Breast epithelium (tissue), 4 donors: ENCODE measurements around the gene STON2. TPM values are rescaled to one million over a fixed set of nuclear protein-coding genes. Genes with fewer than 3 reads are reported as not detected.

Experiments
- DNase-seq, 2 donors: peaks; one replicate each; pipeline ENCODE4 v3.0.0-alpha.2; 2019; ENCODE audit warnings: low spot score in 2 of 2
- H3K27ac ChIP-seq, 2 donors: fragments of 200-600 bp; sonication (generic) in 1 of 2; one replicate each; pipeline ENCODE4 v1.5.1; 2016 to 2019; ENCODE audit warnings: mild to moderate bottlenecking in 1 of 2
- H3K27me3 ChIP-seq, 2 donors: fragments of 200-600 bp; sonication (generic) in 1 of 2; one replicate each; pipeline versions ENCODE4 v1.5.1 to v1.6.0; 2017 to 2019; ENCODE audit warnings: control low read depth in 1 of 2, mild to moderate bottlenecking in 1 of 2
- H3K36me3 ChIP-seq: fragments of 200-600 bp; one replicate; pipeline ENCODE4 v1.5.1; 2019
- H3K4me1 ChIP-seq, 2 donors: fragments of 200-600 bp; sonication (generic); one replicate each; pipeline ENCODE4 v1.5.1; 2016 to 2019; ENCODE audit warnings: control low read depth in 1 of 2
- H3K4me3 ChIP-seq, 3 donors: fragments of 200-600 bp; sonication (generic); 1 replicate in 2 of 3; 2 replicates in 1 of 3; pipeline ENCODE4 v1.5.1; 2016 to 2019; ENCODE audit warnings: mild to moderate bottlenecking in 3 of 3, moderate library complexity in 2 of 3
- H3K9me3 ChIP-seq, 2 donors: fragments of 200-600 bp; sonication (generic) in 1 of 2; one replicate each; pipeline ENCODE4 v1.5.1; 2016 to 2019; ENCODE audit warnings: control low read depth in 1 of 2
- CTCF ChIP-seq, 3 donors: fragments of 450-650 bp; IDR thresholded peaks; one replicate each; pipeline ENCODE4 v1.5.1; 2016 to 2017; ENCODE audit warnings: antibody characterized with exemption in 3 of 3, mild to moderate bottlenecking in 3 of 3, moderate library complexity in 3 of 3
- POLR2A ChIP-seq: fragments of 450-650 bp; IDR thresholded peaks from one replicate; pipeline ENCODE4 v1.6.1; 2016; ENCODE audit warnings: antibody characterized with exemption, mild to moderate bottlenecking, moderate library complexity
- POLR2AphosphoS5 ChIP-seq, 3 donors: sonication (generic); formaldehyde crosslinking; IDR thresholded peaks; one replicate each; pipeline ENCODE4 v1.6.1; 2017; ENCODE audit warnings: antibody characterized with exemption in 3 of 3
- intact Hi-C: fragments of 100-400 bp; cut with DNase I; formaldehyde crosslinking; loops from one replicate; pipeline ENCODE4 v1.15.1; 2023; ENCODE audit warnings: low total_unique reads
- total RNA-seq, 3 donors: library from RNA; depleted of rRNA; stranded (reverse); fragments of >200 nt; gene quantifications; one replicate each; pipeline ENCODE4 v1.1.0, GENCODE V29; 2016

Gene STON2
- total RNA-seq, 3 donors from 2014 or later = 24.6 to 30.2 (median 27.5) TPM

GRCh38 chr14:81264671-81265070, 135.5 kb downstream of the STON2 start:
- Histone ChIP-seq H3K4me1 (no peaks in the 10 kb centered on the region), H3K27me3 (no peaks in the 10 kb centered on the region), H3K4me3 (no peak overlapping the region), H3K9me3 (no peaks in the 10 kb centered on the region), H3K27ac (no peak overlapping the region), H3K36me3 (no peaks in the 10 kb centered on the region)
- intact Hi-C loops = no loop called here
- no peak for DNase-seq
- TF ChIP-seq CTCF (IDR thresholded peaks at IDR 0.05) = no peak
- no peak for TF ChIP-seq POLR2AphosphoS5 (IDR thresholded peaks at IDR 0.05)
- no peak for TF ChIP-seq POLR2A

GRCh38 chr14:81263777-81264410, 136.2 kb downstream of the STON2 start:
- TF ChIP-seq POLR2AphosphoS5 (IDR thresholded peaks at IDR 0.05) (no peak), POLR2A (no peak), CTCF (IDR thresholded peaks at IDR 0.05) (no peak)
- no peak overlapping the region for H3K27ac ChIP-seq
- H3K4me3 ChIP-seq = no peak overlapping the region
- H3K36me3 ChIP-seq = no peaks in the 10 kb centered on the region
- intact Hi-C loops = no loop called here
- H3K9me3 ChIP-seq = no peaks in the 10 kb centered on the region
- no peak for DNase-seq
- H3K27me3 ChIP-seq = no peaks in the 10 kb centered on the region
- H3K4me1 ChIP-seq = no peaks in the 10 kb centered on the region

- intact Hi-C loops = no loop called here
- no peak for DNase-seq
- H3K9me3 ChIP-seq = no peaks in the 10 kb centered on the region
Observed at GRCh38 chr14:81261176-81261575, 138.9 kb downstream of the STON2 start.

GRCh38 chr14:81260732-81261131, 139.4 kb downstream of the STON2 start:
- no peaks in the 10 kb centered on the region for H3K27me3 ChIP-seq
- H3K36me3 ChIP-seq = no peaks in the 10 kb centered on the region
- TF ChIP-seq POLR2A (no peak), POLR2AphosphoS5 (IDR thresholded peaks at IDR 0.05) (no peak), CTCF (IDR thresholded peaks at IDR 0.05) (no peak)
- H3K4me3 ChIP-seq = no peak overlapping the region
- no peaks in the 10 kb centered on the region for H3K4me1 ChIP-seq
- intact Hi-C loops = no loop called here
- H3K27ac ChIP-seq = no peak overlapping the region
- DNase-seq = no peak
- no peaks in the 10 kb centered on the region for H3K9me3 ChIP-seq

More at GRCh38 chr14:81261176-81261575, 138.9 kb downstream of the STON2 start:
- no peaks in the 10 kb centered on the region for H3K27me3 ChIP-seq
- TF ChIP-seq POLR2A = no peak
- no peak for TF ChIP-seq POLR2AphosphoS5 (IDR thresholded peaks at IDR 0.05)
- TF ChIP-seq CTCF (IDR thresholded peaks at IDR 0.05) = no peak
- H3K36me3 ChIP-seq = no peaks in the 10 kb centered on the region
- H3K4me1 ChIP-seq = no peaks in the 10 kb centered on the region
- no peak overlapping the region for H3K27ac ChIP-seq
- H3K4me3 ChIP-seq = no peak overlapping the region

- Histone ChIP-seq H3K4me3 (no peak overlapping the region), H3K27ac (no peak overlapping the region), H3K9me3 (no peaks in the 10 kb centered on the region), H3K4me1 (no peaks in the 10 kb centered on the region), H3K27me3 (no peaks in the 10 kb centered on the region), H3K36me3 (no peaks in the 10 kb centered on the region)
- TF ChIP-seq POLR2A (no peak), CTCF (IDR thresholded peaks at IDR 0.05) (no peak), POLR2AphosphoS5 (IDR thresholded peaks at IDR 0.05) (no peak)
- no peak for DNase-seq
- intact Hi-C loops = no loop called here
Observed at GRCh38 chr14:81256289-81256960, 143.7 kb downstream of the STON2 start.
